Cortex of kidney (tissue), 1 donor: ENCODE measurements around the gene DSCAML1.
"Not testable (repeated sequence)": the region's sequence is repeated elsewhere in the genome, so short reads cannot be mapped to it uniquely, and the experiment has no call there.

ENCODE experiments used
- DNase-seq: peaks from one replicate; lab custom pipeline; 2025; lab: John Stamatoyannopoulos, UW

DSCAML1 gene

DNA sequence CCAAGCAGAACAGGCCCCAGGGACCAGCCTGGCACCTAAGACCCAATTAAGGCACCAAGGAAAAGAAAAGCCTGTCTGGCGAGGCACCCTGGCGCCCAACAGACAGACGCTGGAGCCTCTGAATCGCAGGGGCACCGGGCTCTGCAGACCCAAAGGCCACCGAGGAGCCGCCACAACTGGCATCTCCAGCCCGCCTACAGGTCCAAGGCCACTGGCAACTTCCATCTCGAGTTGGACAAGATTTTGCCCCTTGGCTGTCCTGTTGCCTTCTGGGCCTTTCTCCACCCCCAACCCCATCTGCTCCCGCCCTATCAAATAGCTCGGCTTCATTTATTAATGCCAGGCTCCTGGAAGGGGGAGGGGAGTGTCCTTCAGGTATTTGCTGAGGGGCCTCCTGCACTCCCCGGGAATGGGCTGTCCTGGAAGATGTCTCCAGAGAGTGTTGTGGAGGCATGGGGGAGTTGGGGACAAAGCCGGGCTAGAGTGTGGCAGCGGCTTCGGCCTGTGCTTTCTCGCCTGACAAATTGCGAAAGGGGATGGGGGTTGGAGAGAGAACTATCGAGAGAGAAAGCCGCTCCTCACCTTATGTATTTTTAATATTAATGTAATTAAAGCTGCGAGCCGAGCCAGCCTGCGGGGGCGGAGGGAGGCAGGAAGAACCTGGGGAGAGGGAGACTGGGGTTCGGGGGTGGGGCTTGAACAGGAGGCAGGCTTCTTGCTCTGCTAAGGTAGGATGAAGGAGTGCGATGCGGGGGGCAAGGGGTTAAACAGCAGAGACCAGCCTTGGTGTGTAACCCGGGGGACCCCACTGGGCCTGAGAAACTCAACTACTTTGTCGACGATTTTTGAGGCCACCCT is 2.0 kb downstream of the DSCAML1 start:
- no peak for DNase-seq

DNA sequence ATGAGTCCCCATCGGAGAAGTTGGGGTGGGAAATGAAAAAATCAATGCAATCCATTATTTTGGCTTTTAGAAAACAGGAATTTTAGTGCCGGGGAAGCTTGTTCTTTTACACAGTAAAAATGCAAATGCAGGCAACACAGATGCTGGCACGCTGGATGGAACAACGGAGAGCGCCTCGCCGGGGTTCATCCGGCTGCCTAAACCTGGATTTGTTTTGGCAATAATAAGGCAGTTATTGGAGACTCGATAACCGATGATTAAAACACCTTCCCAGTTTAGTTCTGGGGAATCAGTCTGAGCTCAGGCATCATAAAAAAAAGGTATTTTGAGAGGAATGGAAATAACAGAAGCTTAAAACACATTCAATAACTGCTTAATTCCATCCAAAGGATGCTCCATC is 2.9 kb downstream of the DSCAML1 start:
- DNase-seq = no peak

DNA sequence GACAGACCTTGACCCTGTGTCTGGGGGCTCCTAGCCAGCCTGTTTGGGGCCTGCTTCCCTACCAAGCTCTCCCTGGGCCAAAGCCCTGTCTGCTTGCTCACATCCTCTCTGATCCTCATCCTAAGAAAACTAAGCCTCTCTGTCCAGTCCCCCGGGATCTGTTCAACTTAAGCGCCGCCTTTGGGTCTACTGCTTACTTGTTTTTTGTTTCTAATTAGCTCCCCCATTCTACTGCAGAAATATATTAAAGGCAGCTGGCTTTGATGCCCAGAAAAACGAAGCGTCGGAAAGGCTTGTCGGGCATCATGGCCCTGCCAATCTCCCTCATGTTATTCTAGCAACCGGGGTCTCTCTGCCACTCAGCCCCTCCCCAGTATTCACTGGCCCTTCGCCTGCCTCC is 3.4 kb downstream of the DSCAML1 start:
- DNase-seq = no peak

DNA sequence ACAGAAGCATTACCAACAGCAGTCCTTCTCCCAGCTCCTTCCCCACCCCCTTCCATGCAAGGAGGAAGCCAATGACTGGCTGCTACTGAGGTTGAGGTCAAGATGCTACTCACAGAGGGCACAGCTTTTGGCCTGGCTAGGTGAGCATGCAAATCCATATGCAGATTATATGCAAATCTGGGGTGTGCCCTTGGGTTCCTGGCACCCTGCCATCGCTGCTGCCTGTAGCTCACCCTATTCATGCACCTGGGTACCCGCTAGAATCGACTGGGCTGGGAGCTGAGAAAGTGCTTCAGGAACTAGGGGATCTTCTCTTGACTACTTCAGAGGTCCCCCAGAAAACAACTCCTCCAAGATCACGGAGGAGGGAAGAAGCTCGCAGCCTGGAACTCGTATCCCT is 4.0 kb downstream of the DSCAML1 start:
- no peak for DNase-seq

DNA sequence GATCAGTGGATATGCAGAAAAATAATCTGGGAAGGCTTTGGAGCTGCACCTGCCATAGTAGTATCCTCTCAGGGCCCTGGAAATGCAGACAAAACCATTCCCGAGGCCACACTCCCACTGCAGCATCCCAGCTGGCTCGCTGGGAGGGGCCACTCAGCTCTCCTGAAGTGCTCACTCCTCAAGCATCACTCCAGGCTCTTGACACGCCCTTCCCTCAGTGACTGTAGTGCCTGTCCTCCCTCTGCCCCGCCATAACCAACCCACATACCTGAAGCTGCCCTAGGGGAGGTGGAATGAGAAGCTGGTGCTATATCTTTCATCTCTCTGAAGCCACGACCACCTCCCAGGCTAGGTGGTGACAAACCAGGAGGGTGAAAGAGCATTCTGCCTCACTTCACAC is 4.8 kb downstream of the DSCAML1 start:
- DNase-seq = no peak

DNA sequence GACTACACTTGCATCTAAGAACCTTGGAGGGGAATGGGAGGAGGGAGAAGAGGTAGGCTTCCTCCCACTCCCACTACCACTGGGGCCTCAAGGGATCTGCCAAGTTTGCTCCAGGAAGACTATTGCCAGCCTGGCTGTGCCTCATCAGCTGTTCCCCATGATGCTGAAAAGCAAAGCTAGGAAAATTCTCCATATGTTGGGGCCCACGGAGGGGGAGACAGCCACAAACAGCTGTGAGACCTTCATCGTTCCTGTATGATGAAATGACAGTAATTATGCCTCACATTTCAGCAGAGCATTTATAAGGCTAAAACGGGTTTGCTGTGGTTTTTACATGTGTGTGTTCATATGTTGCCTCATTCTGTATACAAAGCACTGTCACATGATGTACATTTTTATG is 6.7 kb downstream of the DSCAML1 start:
- DNase-seq = no peak

DNA sequence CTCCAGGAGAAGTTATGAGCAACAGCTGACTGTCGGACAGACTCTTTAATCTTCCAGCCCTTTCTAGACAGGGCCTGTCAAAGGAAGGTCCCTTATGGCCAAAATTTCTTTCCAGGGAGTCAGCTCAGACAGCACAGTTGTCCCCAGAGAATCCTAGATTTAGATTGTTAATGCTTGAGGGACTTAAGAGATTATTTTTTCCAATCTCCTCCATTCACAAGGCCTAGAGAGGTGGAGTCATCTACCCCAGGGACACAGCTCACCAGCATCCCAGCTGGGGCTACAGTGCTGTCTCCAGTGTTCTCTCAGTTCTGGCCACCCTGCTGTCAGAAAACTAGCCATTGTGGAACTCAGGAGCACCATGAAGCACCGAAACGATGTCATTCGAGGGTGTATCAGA is 7.8 kb downstream of the DSCAML1 start:
- no peak for DNase-seq

DNA sequence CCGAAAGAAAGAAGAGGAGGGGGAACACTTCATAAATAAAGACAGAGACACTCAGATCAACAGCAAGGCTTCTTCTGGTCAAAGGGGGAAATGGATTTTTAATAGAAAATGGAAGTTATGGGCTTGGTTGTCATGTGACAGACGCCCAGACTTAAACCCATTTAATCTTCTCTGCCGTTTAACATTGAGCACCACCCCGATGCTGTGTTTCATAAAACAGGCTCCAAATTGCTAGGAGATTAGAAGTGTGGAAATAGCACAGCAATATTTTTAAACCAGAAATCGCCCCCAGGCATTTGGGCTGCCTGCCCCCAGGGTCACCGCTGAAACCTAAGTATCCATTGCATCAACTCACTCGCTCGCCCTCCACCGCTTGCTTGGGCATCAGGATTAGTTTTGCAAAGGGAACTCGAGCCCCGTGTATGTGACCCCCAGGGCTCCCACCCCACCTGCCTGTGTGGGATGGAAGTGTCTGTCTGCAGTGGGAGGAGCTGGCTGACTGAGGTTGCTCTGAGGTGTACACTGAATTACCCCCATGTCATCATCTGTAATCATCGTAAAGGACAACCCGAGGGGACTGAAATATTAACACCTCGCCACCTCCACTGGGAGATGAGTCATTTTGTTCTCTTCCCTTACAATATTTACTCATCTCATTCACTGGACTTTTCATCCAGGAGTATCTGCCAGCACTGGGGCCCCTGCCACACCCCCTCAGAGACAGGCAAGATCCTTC is 10.7 kb downstream of the DSCAML1 start:
- no peak for DNase-seq

DNA sequence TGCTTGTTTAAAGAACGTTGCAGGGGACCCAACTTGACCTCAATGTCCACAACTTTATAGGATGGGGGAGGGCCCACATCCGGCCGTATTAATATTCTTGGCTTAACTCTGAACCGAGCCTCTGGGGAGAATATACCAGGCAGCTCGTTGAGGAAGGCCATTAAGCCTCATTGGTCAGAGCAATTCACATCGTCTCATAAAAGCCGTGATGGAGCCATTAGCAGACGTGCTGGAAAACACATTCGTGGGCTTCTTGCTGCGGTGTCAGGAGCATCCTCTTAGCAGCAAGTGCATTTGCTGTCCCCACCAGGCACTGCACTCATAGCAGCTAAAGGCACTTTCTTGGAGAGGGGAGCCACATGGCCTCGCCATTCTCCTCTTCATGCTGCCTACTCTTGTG is 14.9 kb downstream of the DSCAML1 start:
- no peak for DNase-seq

DNA sequence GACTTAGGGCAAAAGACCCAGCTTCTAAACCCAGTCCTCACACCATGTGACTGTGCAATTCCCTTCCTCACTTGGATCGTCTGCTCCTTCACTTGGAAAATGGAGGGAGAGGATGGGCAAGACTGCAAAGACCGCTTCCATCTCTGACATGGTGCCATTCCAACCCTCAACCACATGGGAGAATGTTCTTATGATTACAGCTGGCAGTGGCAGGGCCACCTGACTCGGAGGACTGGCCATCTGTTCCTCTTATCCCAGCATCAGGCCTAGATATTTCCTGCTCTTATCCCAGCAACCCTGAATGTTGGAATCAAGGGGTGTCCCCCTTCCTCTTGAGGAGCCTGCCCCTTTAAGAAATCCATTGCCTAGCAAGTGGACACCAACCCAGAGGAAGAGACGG is 15.4 kb downstream of the DSCAML1 start:
- DNase-seq = no peak

DNA sequence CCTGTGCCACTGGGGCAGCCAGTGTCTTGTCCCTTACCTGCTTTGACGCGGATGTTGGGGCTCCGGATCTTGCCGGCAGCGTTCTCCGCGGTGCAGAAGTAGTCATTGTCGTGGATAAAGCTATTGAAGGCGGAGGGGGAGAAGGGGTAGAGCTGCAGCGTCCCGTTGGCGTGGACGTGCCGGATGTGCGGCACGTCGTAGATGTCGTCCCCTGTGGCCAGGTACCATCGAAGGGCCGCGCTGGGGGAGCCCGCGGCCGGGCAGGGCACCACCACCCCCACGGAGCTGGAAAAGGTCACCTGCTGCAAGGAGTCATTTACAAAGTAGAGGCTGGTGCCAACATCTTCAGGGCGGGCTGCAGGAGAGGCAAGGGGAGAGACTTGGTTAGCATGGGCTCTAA is 16.6 kb downstream of the DSCAML1 start:
- DNase-seq = no peak

DNA sequence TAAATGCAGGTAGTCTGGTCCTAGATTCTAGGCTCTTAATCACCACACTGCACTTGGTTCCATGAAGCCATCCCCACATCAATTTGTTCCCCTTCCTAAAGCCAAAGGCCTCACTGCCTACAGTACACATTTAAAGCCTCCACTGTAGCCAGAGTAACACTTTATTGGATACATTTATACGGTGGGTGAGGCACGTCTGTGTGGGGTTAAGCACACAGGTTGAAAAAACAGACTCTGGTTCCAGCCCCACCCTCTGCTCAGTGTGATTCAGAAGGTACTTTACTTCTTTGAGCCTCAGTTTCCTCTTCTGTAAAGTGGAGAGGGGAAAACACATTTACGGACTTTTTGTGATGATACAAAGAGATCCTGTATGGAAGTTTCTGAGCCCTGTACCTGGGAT is 22.5 kb downstream of the DSCAML1 start:
- DNase-seq = no peak

DNA sequence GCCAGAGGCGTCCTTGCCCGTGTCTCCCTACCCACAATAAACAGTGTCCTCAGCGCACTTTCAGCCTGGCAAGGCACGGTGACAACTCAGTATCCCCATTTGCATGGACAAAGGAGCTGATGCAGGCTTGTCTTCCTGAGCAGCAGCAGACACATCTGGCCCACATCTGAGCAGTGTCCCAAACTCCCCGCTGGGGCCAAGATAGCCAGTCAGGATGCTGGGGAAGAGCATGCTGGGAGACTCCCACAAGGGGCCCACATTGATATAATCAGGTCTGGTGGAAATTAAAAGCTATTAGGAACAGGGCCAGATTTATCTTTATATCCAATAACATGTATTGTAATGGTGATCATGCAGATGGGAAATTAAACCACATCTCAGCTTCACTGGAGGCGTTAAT is 24.7 kb downstream of the DSCAML1 start:
- DNase-seq = no peak

DNA sequence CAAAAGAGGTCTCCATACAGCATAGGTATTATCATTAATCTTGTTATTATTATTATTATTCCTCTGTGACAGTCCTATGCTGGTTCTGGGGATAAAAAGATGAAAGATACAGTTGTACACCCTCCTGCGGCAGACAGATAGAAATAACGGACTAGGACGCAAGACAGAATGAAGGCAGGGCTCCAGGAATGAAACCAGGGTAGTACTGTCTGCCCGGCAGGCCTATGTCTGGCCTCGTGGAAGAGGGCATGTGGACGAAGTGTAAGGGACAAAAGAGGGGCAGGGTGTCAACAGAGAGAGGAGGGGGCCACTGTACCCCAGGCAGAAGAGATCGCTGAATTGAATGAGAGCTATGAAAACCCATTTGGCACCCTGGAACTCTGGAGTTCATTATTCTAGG is 25.2 kb downstream of the DSCAML1 start:
- no peak for DNase-seq

DNA sequence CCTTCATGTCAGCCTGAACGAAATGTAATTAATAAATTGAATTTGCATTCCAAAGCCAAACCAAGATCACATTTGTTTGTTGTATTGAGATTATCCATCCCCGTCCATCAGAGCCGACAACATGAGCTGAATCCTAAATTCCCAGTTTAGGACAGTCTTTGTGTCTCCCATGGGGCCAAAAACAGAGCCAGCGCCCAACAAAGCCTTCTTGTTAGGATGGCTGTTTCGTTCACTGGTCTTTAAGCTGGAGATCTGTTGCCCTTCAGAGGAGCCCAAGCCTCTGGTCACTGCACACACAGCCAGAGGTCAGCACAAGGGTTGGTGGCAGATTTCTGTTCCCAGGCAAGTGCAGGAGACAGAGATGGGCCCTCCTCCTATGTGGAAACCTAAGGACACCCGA is 25.8 kb downstream of the DSCAML1 start:
- no peak for DNase-seq

DNA sequence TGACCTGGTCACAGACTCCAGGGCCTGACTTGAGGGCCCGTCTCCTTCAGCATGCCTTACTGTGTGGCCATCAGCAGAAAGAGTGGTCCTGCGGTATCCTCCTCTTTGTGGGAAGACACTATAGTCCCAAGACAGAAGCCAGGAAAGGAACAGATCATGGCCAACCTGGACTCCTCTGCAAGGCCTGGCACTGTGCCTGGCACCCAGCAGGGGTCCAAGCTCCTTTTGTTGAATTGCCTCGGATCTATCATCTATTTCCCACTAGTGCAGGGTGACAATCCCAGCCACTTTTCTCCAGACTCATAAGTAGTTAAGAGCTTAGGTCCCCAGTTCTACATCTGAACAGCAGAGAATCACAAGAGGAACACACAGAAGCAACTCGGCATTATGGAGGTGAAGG is 27.0 kb downstream of the DSCAML1 start:
- DNase-seq = no peak

DNA sequence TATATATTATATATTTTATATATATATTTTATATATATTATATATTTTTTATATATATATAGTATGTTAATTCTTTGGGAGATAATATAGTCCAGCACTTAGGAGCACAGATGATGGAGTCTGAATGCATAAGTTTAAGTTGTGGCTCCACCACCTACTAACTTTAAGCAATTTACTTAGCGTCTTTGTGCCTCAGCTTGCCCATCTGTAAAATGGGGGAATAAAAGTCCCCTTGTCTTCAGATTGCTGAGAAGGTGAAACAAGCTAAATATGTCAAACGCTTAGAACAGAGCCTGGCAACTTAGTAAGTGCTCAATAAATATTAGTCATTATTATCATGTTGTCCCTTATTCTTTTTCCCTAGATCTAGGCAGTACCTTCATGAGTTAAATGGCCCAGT is 27.5 kb downstream of the DSCAML1 start:
- no peak for DNase-seq

DNA sequence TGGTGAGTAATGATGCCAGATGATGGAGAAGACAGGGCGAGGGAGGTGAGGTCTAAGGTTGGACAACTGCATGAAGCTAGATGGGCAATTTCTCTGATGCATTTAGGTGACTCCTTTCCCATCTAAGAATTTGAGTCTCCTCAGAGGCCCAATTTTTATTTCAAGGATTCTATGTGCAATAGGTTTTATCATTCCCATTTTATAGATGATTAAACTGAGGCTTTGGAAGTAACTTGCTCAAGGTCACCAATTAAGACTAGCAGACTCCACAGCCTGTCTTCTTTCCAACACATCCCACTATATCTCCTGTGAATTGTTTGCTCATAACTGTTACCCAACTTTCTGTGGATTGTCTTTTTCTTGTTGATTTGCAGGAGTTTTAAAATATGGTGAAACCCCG is 28.5 kb downstream of the DSCAML1 start:
- no peak for DNase-seq

DNA sequence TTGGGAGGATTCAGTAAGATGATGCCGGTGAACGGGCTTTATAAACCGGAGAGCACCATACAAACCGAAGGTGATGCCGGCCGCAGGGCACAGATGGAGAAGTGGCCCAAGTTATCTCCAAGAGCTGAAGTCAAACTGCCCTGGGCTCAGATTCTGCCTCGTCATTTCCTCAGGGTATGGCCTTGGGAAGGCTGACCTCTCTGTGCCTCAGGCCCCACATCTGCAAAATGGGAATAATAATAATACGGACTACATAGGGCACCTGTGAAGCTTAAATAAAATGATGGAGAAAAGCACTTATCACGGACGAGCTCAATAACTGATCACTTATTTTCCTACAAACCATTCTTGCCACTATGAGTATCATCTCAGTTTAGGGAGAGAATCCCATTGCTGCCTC is 29.9 kb downstream of the DSCAML1 start:
- no peak for DNase-seq

DNA sequence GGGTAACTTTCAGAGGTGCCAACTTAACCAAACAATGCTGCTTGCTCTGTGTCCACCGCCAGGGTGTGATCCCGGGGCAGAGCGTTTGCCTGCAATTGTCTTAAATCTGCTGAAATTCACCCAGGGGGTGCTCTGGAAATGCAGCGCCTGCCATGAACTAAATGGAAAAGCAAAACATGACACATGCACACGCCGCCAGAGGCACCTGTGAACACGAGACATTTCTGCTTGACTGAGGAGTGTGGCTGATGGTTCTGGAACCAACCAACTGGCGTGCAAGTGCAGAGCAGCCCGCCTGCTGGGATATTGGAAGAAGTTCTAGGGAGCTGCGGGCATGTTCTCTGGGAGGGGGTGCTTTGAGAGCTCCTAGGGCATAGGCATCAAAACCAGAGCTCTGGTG is 30.4 kb downstream of the DSCAML1 start:
- DNase-seq = no peak

DNA sequence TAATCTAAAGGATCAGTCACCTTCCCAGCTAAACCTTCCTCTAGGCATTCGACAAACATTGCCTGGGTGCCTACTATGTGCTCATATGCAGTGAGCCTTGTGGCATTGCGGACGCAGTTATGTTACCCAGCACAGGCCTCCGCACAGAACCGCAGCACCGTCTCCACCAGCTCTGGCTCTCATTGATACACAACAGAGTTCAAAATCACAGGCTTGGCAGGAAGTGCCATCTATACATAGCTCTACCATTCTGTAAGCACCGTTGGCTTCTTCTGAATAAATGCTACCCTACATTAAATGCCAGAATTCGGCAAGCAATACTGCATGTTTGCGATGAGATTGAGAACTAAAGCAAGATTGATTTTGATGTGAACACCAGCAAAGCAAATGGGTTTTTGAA is 31.0 kb downstream of the DSCAML1 start:
- DNase-seq = no peak

DNA sequence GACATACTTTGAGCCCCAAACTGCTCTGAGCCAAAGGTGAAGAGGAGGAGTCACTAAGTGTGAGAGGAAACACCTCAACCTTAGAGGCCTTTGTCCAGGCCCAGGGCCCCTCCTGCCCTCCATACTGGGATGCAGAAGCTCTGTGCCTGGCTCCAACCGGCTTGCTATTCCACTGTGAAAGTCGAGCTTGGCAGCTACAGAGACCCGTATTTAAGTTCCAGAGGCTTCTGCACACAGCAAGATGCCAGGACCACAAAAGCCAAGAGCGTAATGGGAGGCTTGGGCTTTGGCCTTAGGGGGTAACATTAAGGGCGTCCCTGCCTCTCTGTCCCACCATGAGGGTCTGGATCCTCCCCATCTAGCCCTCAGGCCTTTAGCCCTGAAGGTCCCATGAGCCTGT is 31.9 kb downstream of the DSCAML1 start:
- no peak for DNase-seq

DNA sequence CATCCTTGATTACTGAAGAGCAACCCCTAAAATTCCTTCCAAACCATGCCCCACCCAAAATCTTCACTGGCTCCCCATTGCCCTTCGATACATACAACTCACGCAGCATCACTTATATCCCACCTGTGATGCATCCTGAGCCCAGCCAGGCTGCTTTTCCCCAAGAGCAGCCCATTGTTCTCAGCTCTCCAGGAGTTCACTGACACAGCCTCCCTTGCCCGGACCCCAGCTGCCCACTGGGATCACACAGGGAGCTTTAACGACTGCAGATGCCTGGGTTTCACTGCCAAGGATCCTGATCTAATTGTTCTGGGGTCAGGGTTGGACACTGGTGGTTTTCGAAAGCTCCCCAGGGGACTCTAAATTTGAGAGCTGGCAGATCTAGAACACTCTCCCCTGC is 33.6 kb downstream of the DSCAML1 start:
- not testable (repeated sequence) for DNase-seq

DNA sequence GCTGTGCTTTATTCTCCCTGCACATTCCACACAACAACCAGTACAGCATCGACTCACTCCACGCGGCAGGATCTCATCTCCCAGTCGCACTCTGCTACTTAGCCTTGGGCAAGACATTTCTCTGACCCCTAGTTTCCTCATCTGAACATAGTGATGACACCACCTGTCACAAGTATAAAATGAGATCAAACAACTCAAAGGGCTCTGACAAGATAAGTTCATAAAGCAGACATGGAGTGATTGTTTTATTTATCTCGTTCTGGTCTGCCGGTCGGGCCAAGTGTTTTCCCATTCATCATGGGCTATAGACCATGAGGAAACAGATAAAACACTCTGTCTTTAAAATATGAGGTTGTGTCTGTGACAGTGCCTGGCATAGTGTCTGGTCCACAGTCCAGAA is 35.0 kb downstream of the DSCAML1 start:
- DNase-seq = no peak
